Measurements from ENCODE around the gene KIAA1217. TPM values are rescaled to one million over a fixed set of nuclear protein-coding genes. Genes with fewer than 3 reads are reported as not detected.

KIAA1217 gene
- total RNA-seq, 1 experiment from 2014 or later: 18.6 TPM

DNA sequence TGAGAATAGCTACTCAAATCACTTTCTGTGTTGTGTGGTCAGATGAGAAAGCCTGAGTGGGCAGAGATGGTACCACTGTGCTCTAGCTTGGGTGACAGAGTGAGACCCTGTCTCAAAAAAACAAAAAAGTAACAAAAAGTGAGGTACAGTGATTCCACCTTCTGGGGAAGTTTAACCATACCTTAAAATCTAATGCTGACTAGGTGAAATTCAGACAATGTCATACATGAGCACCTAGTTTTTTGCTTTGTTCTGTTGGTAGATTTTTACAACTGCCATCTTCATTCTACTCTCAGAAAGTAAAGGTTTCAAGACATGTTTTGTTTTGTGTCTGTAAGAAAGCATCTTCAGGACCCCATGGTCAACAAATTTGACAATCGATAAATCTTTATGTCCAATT is 370.5 kb downstream of the KIAA1217 start:
- TF ChIP-seq, protein P1, sequence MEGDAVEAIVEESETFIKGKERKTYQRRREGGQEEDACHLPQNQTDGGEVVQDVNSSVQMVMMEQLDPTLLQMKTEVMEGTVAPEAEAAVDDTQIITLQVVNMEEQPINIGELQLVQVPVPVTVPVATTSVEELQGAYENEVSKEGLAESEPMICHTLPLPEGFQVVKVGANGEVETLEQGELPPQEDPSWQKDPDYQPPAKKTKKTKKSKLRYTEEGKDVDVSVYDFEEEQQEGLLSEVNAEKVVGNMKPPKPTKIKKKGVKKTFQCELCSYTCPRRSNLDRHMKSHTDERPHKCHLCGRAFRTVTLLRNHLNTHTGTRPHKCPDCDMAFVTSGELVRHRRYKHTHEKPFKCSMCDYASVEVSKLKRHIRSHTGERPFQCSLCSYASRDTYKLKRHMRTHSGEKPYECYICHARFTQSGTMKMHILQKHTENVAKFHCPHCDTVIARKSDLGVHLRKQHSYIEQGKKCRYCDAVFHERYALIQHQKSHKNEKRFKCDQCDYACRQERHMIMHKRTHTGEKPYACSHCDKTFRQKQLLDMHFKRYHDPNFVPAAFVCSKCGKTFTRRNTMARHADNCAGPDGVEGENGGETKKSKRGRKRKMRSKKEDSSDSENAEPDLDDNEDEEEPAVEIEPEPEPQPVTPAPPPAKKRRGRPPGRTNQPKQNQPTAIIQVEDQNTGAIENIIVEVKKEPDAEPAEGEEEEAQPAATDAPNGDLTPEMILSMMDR (conservative IDR thresholded peaks at IDR 0.05): no peak
- no peak overlapping the region for H3K14ac ChIP-seq (ENCODE audit: insufficient read depth, low read length)
- no peak for DNase-seq

More for the DNA sequence above, 370.5 kb downstream of the KIAA1217 start:
- no peak overlapping the region for H2BK20ac ChIP-seq (ENCODE audit: low read depth, low read length, poor library complexity, severe bottlenecking)
- no peak overlapping the region for H3T11ph ChIP-seq (ENCODE audit: low read length)
- no peak overlapping the region for H2BK5ac ChIP-seq (ENCODE audit: insufficient read length, low read length)
- no peak overlapping the region for H4K8ac ChIP-seq (replicated peaks; ENCODE audit: insufficient read length, low read depth, low read length)
- Mint-ChIP-seq H3K36me3 (ENCODE audit: insufficient read depth in 1 of 3, low read depth in 3 of 3) (peaks cover 2 to 7% (median 6%) of the 10 kb centered on the region in 3 experiments; a peak in 5 of 7 replicates), H3K4me1 (peaks cover 15 to 24% of the 10 kb centered on the region in 2 experiments), H3K27me3 (ENCODE audit: low read depth) (no peaks in the 10 kb centered on the region), H3K4me3 (no peak overlapping the region), H3K27ac (no peak overlapping the region; a peak in 1 of 7 replicates), H3K9me3 (no peaks in the 10 kb centered on the region)
- no peak overlapping the region for H3K56ac ChIP-seq (ENCODE audit: insufficient read length, low read depth, low read length)
- H4K91ac ChIP-seq (ENCODE audit: insufficient read length, low read depth, low read length): no peak overlapping the region
- no peaks in the 10 kb centered on the region for H3K79me2 ChIP-seq (ENCODE audit: insufficient read depth, low read length)
- no peak overlapping the region for H3K18ac ChIP-seq (ENCODE audit: insufficient read length, low read depth, low read length)
- H3K4me2 ChIP-seq (ENCODE audit: insufficient read depth, insufficient read length, low read length): no peak overlapping the region
- no peak overlapping the region for H3K4ac ChIP-seq (ENCODE audit: low read depth, low read length)
- no peaks in the 10 kb centered on the region for H3K27me3 ChIP-seq (ENCODE audit: insufficient read depth, low read length)
- H3K4me1 ChIP-seq (ENCODE audit: insufficient read depth, low read length): no peaks in the 10 kb centered on the region; the same call in 1 of the 2 replicates
- H3K9me3 ChIP-seq (ENCODE audit: control insufficient read depth, low read depth, low read length): no peaks in the 10 kb centered on the region
- H3K23me2 ChIP-seq (ENCODE audit: insufficient read length, low read depth, low read length, poor library complexity, severe bottlenecking): no peaks in the 10 kb centered on the region
- H2BK12ac ChIP-seq (ENCODE audit: insufficient read length, low read depth, low read length): no peak overlapping the region
- H3K9ac ChIP-seq (ENCODE audit: extremely low read depth, insufficient read length, low read length): no peak overlapping the region
- H3K79me1 ChIP-seq (ENCODE audit: insufficient read depth, low read depth, low read length, poor library complexity, severe bottlenecking): no peaks in the 10 kb centered on the region
- H4K5ac ChIP-seq (ENCODE audit: insufficient read length, low read depth, low read length): no peak overlapping the region
- H2BK15ac ChIP-seq (ENCODE audit: low read depth, low read length): no peak overlapping the region
- no peak overlapping the region for H2AFZ ChIP-seq (ENCODE audit: low read length)
- no peak overlapping the region for H2BK120ac ChIP-seq (ENCODE audit: low read depth, low read length, poor library complexity, severe bottlenecking)
- H4K20me1 ChIP-seq (ENCODE audit: control insufficient read depth, insufficient read depth, insufficient read length): no peaks in the 10 kb centered on the region
- WGBS (ENCODE audit: extremely low coverage, insufficient read length, low lambda C conversion rate): no CpG with 5 or more reads among the region's 1 CpG
- no peak overlapping the region for H3K27ac ChIP-seq (ENCODE audit: insufficient read length, low read depth, low read length)
- H3K23ac ChIP-seq (ENCODE audit: insufficient read length, low read depth, low read length): no peak overlapping the region
- no peak overlapping the region for H2AK5ac ChIP-seq (ENCODE audit: insufficient read length, low read length)

All from H9 (cell line).